GM18873 (cell line): ENCODE results near the gene SNU13.
"Not testable (repeated sequence)": the region's sequence is repeated elsewhere in the genome, so short reads cannot be mapped to it uniquely, and the experiment has no call there.

ENCODE experiments used
- ATAC-seq: cut with Tn5 transposase; IDR thresholded peaks from one replicate; pipeline ENCODE4 v1.9.1; 2021; ENCODE audit warnings: mild to moderate bottlenecking, moderate library complexity, moderate number of reproducible peaks; ENCODE audit not compliant: unreplicated experiment, low FRiP score

SNU13 gene

GRCh38 chr22:41647771-41648170 is 40.9 kb downstream of the SNU13 start:
- ATAC-seq, result no peak

- no peak for ATAC-seq
Measured at GRCh38 chr22:41642331-41643110, 46.1 kb downstream of the SNU13 start.

- ATAC-seq, result no peak
Measured at GRCh38 chr22:41641854-41642253, 46.8 kb downstream of the SNU13 start.

- no peak for ATAC-seq
Measured at GRCh38 chr22:41638748-41639147, 49.9 kb downstream of the SNU13 start.

- ATAC-seq, result no peak
Measured at GRCh38 chr22:41638124-41638523, 50.5 kb downstream of the SNU13 start.

- not testable (repeated sequence) for ATAC-seq
Measured at GRCh38 chr22:41637623-41638022, 51.0 kb downstream of the SNU13 start.

- ATAC-seq, result no peak
Measured at GRCh38 chr22:41636467-41636866, 52.2 kb downstream of the SNU13 start.

GRCh38 chr22:41634610-41635009 is 54.1 kb downstream of the SNU13 start:
- not testable (repeated sequence) for ATAC-seq

- not testable (repeated sequence) for ATAC-seq
Measured at GRCh38 chr22:41631615-41632014, 57.1 kb downstream of the SNU13 start.

- not testable (repeated sequence) for ATAC-seq
Measured at GRCh38 chr22:41631115-41631514, 57.6 kb downstream of the SNU13 start.

- no peak for ATAC-seq
Measured at GRCh38 chr22:41625577-41625976, 63.1 kb downstream of the SNU13 start.
